WTC11 (cell line): ENCODE measurements around the gene PSMD1. TPM values are rescaled to one million over a fixed set of nuclear protein-coding genes. Genes with fewer than 3 reads are reported as not detected.
A peak's percentile ranks its signal among the peaks of the same experiment; 100 is the strongest.

Source experiments
- ATAC-seq: fragments of 200-7000 bp; cut with Tn5 transposase; 2 replicates; pipeline ENCODE4 v1.10.0; 2021; ENCODE audit warnings: mild to moderate bottlenecking, moderate library complexity
- CTCF ChIA-PET: fragments of 300-600 bp; sonication (Branson Sonifier 250); formaldehyde crosslinking; loops from one replicate; lab custom pipeline; 2021; ENCODE audit warnings: antibody characterized with exemption; lab: Charles Lee
- POLR2A ChIA-PET: fragments of 350-600 bp; sonication (Branson Sonifier 250); formaldehyde crosslinking; loops from one replicate; lab custom pipeline; 2021; ENCODE audit warnings: antibody characterized with exemption; lab: Charles Lee
- DNase-seq: peaks from one replicate; pipeline ENCODE4 v3.0.0; 2021; ENCODE audit warnings: low spot score
- H3K27ac Mint-ChIP-seq: 2 replicates; pipeline ENCODE4 v1.8.0; 2021; ENCODE audit warnings: mixed read lengths
- H3K27me3 Mint-ChIP-seq: 2 replicates; pipeline ENCODE4 v1.8.0; 2021; ENCODE audit warnings: low read depth, mild to moderate bottlenecking, moderate library complexity, mixed read lengths
- H3K36me3 Mint-ChIP-seq: 2 replicates; pipeline ENCODE4 v1.8.0; 2021; ENCODE audit warnings: mixed read lengths
- H3K4me1 Mint-ChIP-seq: 2 replicates; pipeline ENCODE4 v1.8.0; 2022; ENCODE audit warnings: mixed read lengths
- H3K4me3 Mint-ChIP-seq: 2 replicates; pipeline ENCODE4 v1.8.0; 2021; ENCODE audit warnings: mild to moderate bottlenecking, moderate library complexity, mixed read lengths
- H3K9me3 Mint-ChIP-seq: 2 replicates; pipeline ENCODE4 v1.8.0; 2021; ENCODE audit warnings: mixed read lengths
- CTCF ChIP-seq: fragments of 200-600 bp; IDR thresholded peaks from 2 replicates; pipeline ENCODE4 v1.8.0; 2022; ENCODE audit warnings: antibody characterized with exemption
- E2F5 ChIP-seq: sonication (generic); formaldehyde crosslinking; IDR thresholded peaks from 2 replicates; pipeline ENCODE4 v1.8.1; 2022; ENCODE audit warnings: mild to moderate bottlenecking, moderate library complexity, missing genetic modification reagents
- ELF4 ChIP-seq: sonication (generic); formaldehyde crosslinking; IDR thresholded peaks from 2 replicates; pipeline ENCODE4 v1.8.1; 2022; ENCODE audit warnings: low read depth, mild to moderate bottlenecking, moderate library complexity, missing genetic modification reagents
- EMX1 ChIP-seq: fragments of 250-450 bp; sonication (Bioruptor Pico); IDR thresholded peaks from 2 replicates; pipeline ENCODE4 v1.8.0; 2021; ENCODE audit warnings: mild to moderate bottlenecking
- ERG ChIP-seq: fragments of 250-450 bp; sonication (Bioruptor Pico); IDR thresholded peaks from 2 replicates; pipeline ENCODE4 v1.8.0; 2021; ENCODE audit warnings: mild to moderate bottlenecking
- ETV6 ChIP-seq: sonication (generic); formaldehyde crosslinking; IDR thresholded peaks from 2 replicates; pipeline ENCODE4 v1.8.1; 2022; ENCODE audit warnings: mild to moderate bottlenecking, missing genetic modification reagents
- FOXJ3 ChIP-seq: sonication (generic); formaldehyde crosslinking; IDR thresholded peaks from 2 replicates; pipeline ENCODE4 v1.9.0; 2021; ENCODE audit warnings: missing genetic modification reagents, mild to moderate bottlenecking, borderline replicate concordance
- FOXK1 ChIP-seq: sonication (generic); formaldehyde crosslinking; IDR thresholded peaks from 2 replicates; pipeline ENCODE4 v1.8.0; 2022; ENCODE audit warnings: mild to moderate bottlenecking, moderate library complexity, missing genetic modification reagents
- FOXP1 ChIP-seq: sonication (generic); formaldehyde crosslinking; IDR thresholded peaks from 2 replicates; pipeline ENCODE4 v1.8.0; 2022; ENCODE audit warnings: missing genetic modification reagents, mild to moderate bottlenecking, moderate library complexity, borderline replicate concordance
- FOXP4 ChIP-seq: sonication (generic); formaldehyde crosslinking; IDR thresholded peaks from 2 replicates; pipeline ENCODE4 v1.8.0; 2022; ENCODE audit warnings: mild to moderate bottlenecking, missing genetic modification reagents
- HMGA2 ChIP-seq: fragments of 250-450 bp; sonication (Bioruptor Pico); IDR thresholded peaks from 2 replicates; pipeline ENCODE4 v1.4.0; 2021; ENCODE audit warnings: mild to moderate bottlenecking, moderate library complexity
- IRF2 ChIP-seq: sonication (generic); formaldehyde crosslinking; IDR thresholded peaks from 2 replicates; pipeline ENCODE4 v1.8.0; 2022; ENCODE audit warnings: low read depth, missing genetic modification reagents, borderline replicate concordance
- JUN ChIP-seq: sonication (generic); formaldehyde crosslinking; IDR thresholded peaks from 2 replicates; pipeline ENCODE4 v1.8.0; 2023; ENCODE audit warnings: mild to moderate bottlenecking, missing genetic modification reagents
- MLX ChIP-seq: sonication (generic); formaldehyde crosslinking; IDR thresholded peaks from 2 replicates; pipeline ENCODE4 v1.8.1; 2023; ENCODE audit warnings: mild to moderate bottlenecking, missing genetic modification reagents, moderate library complexity
- NFE2L1 ChIP-seq: sonication (generic); formaldehyde crosslinking; IDR thresholded peaks from 2 replicates; pipeline ENCODE4 v1.8.1; 2023; ENCODE audit warnings: missing genetic modification reagents
- NFYB ChIP-seq: sonication (generic); formaldehyde crosslinking; conservative IDR thresholded peaks from 2 replicates; pipeline ENCODE4 v1.8.0; 2022; ENCODE audit warnings: low read depth, missing genetic modification reagents
- NR1H2 ChIP-seq: sonication (generic); formaldehyde crosslinking; IDR thresholded peaks from 2 replicates; pipeline ENCODE4 v1.9.0; 2021; ENCODE audit warnings: mild to moderate bottlenecking, moderate library complexity, missing genetic modification reagents
- OVOL2 ChIP-seq: fragments of 250-450 bp; sonication (Bioruptor Pico); IDR thresholded peaks from 2 replicates; pipeline ENCODE4 v1.9.0; 2021; ENCODE audit warnings: mild to moderate bottlenecking, borderline replicate concordance
- PRRX2 ChIP-seq: fragments of 250-450 bp; sonication (Bioruptor Pico); IDR thresholded peaks from 2 replicates; pipeline ENCODE4 v1.8.0; 2021; ENCODE audit warnings: mild to moderate bottlenecking
- RELA ChIP-seq: sonication (generic); formaldehyde crosslinking; IDR thresholded peaks from 2 replicates; pipeline ENCODE4 v1.8.1; 2022; ENCODE audit warnings: missing genetic modification reagents, mild to moderate bottlenecking, borderline replicate concordance
- SMAD3 ChIP-seq: sonication (generic); formaldehyde crosslinking; IDR thresholded peaks from 2 replicates; pipeline ENCODE4 v1.8.0; 2022; ENCODE audit warnings: missing genetic modification reagents, mild to moderate bottlenecking, borderline replicate concordance
- SOX15 ChIP-seq: fragments of 250-450 bp; sonication (Bioruptor Pico); IDR thresholded peaks from 2 replicates; pipeline ENCODE4 v1.9.0; 2021; ENCODE audit warnings: mild to moderate bottlenecking
- SP1 ChIP-seq: sonication (generic); formaldehyde crosslinking; conservative IDR thresholded peaks from 2 replicates; pipeline ENCODE4 v1.8.1; 2022; ENCODE audit warnings: missing genetic modification reagents
- TCF7 ChIP-seq: sonication (generic); formaldehyde crosslinking; IDR thresholded peaks from 2 replicates; pipeline ENCODE4 v1.8.0; 2022; ENCODE audit warnings: mild to moderate bottlenecking, low read depth, missing genetic modification reagents, moderate library complexity
- TEAD1 ChIP-seq: sonication (generic); formaldehyde crosslinking; IDR thresholded peaks from 2 replicates; pipeline ENCODE4 v1.8.0; 2022; ENCODE audit warnings: mild to moderate bottlenecking, missing genetic modification reagents
- TP53 ChIP-seq: sonication (generic); formaldehyde crosslinking; IDR thresholded peaks from 2 replicates; pipeline ENCODE4 v1.8.1; 2023; ENCODE audit warnings: mild to moderate bottlenecking, missing genetic modification reagents
- USF2 ChIP-seq: sonication (generic); formaldehyde crosslinking; IDR thresholded peaks from 2 replicates; pipeline ENCODE4 v1.8.1; 2023; ENCODE audit warnings: mild to moderate bottlenecking, missing genetic modification reagents, moderate library complexity
- ZBTB21 ChIP-seq: sonication (generic); formaldehyde crosslinking; IDR thresholded peaks from 2 replicates; pipeline ENCODE4 v1.8.1; 2023; ENCODE audit warnings: mild to moderate bottlenecking, missing genetic modification reagents, borderline replicate concordance
- ZNF263 ChIP-seq: sonication (generic); formaldehyde crosslinking; IDR thresholded peaks from 2 replicates; pipeline ENCODE4 v1.8.1; 2022; ENCODE audit warnings: low read depth, mild to moderate bottlenecking, moderate library complexity, missing genetic modification reagents
- ZNF416 ChIP-seq: fragments of 250-450 bp; sonication (Bioruptor Pico); IDR thresholded peaks from 2 replicates; pipeline ENCODE4 v1.9.0; 2021; ENCODE audit warnings: mild to moderate bottlenecking, inconsistent platforms
- ZNF671 ChIP-seq: fragments of 250-450 bp; sonication (Bioruptor Pico); IDR thresholded peaks from 2 replicates; pipeline ENCODE4 v1.8.0; 2021; ENCODE audit warnings: mild to moderate bottlenecking
- total RNA-seq: library from RNA; stranded (reverse); gene quantifications from 3 replicates; pipeline ENCODE4 v1.2.3, GENCODE V29; 2021

Gene PSMD1
- total RNA-seq, 1 experiment from 2014 or later, result 163 TPM

GRCh38 chr2:231203087-231203486, 146.4 kb downstream of the PSMD1 start:
- ATAC-seq (no peak), DNase-seq (no peak)
- peaks cover 15% of the 10 kb centered on the region for H3K9me3 Mint-ChIP-seq
- H3K27me3 Mint-ChIP-seq, result no peaks in the 10 kb centered on the region
- peaks cover 31% of the 10 kb centered on the region for H3K36me3 Mint-ChIP-seq
- TF ChIP-seq NR1H2 (CRISPR knock-in tag) (no peak), USF2 (CRISPR knock-in tag) (no peak), NFYB (CRISPR knock-in tag) (no peak), JUN (no peak), TEAD1 (CRISPR knock-in tag) (no peak), ERG (CRISPR knock-in tag) (no peak), EMX1 (no peak), ZNF671 (no peak), ELF4 (CRISPR knock-in tag) (no peak), TCF7 (CRISPR knock-in tag) (no peak), FOXP4 (CRISPR knock-in tag) (no peak), FOXP1 (CRISPR knock-in tag) (no peak), NFE2L1 (CRISPR knock-in tag) (no peak), IRF2 (CRISPR knock-in tag) (no peak), RELA (no peak), TP53 (CRISPR knock-in tag) (no peak), FOXJ3 (no peak), SP1 (CRISPR knock-in tag) (no peak), ETV6 (no peak), SOX15 (CRISPR knock-in tag) (no peak)
- H3K27ac Mint-ChIP-seq, result 0 out of 2 replicates have a peak overlapping the region, but pooled peaks have one; percentile 41
- H3K4me1 Mint-ChIP-seq, result peaks cover 18% of the 10 kb centered on the region
- POLR2A ChIA-PET, result no interaction called here
- H3K4me3 Mint-ChIP-seq, result no peak overlapping the region
- CTCF ChIA-PET, result no interaction called here

- peaks cover 33% of the 10 kb centered on the region for H3K36me3 Mint-ChIP-seq
- peaks cover 17% of the 10 kb centered on the region for H3K4me1 Mint-ChIP-seq
- H3K27me3 Mint-ChIP-seq, result no peaks in the 10 kb centered on the region
- H3K9me3 Mint-ChIP-seq, result peaks cover 15% of the 10 kb centered on the region
- ATAC-seq, result no peak
- no peak overlapping the region for H3K4me3 Mint-ChIP-seq
- POLR2A ChIA-PET, result no interaction called here
- peak overlapping the region; percentile 66; the same call in 1 of the 2 replicates for H3K27ac Mint-ChIP-seq
- CTCF ChIA-PET, result interaction anchor here (0.7 kb wide), 1 partner anchor 217 kb away, joined by 6 read pairs; no protein-coding TSS in a partner anchor
- no peak for DNase-seq
- TF ChIP-seq MLX (CRISPR knock-in tag) (no peak), PRRX2 (CRISPR knock-in tag) (no peak), HMGA2 (CRISPR knock-in tag) (no peak), ZNF416 (CRISPR knock-in tag) (no peak), FOXK1 (CRISPR knock-in tag) (no peak), ETV6 (no peak), CTCF (no peak), OVOL2 (CRISPR knock-in tag) (no peak), ZBTB21 (CRISPR knock-in tag) (no peak), E2F5 (CRISPR knock-in tag) (no peak), SMAD3 (CRISPR knock-in tag) (no peak), ZNF263 (CRISPR knock-in tag) (no peak), TEAD1 (CRISPR knock-in tag) (no peak)
- TF ChIP-seq, all 79 proteins: peak for 0
Observed at GRCh38 chr2:231204146-231204545, 147.5 kb downstream of the PSMD1 start.
